Measurements from ENCODE around the gene USP37.

- TF ChIP-seq CTCF (conservative IDR thresholded peaks at IDR 0.05; ENCODE audit: low read depth, low read length) (no peak), EZH2 (IDR thresholded peaks at IDR 0.05; ENCODE audit: borderline replicate concordance, low read depth, low read length, poor library complexity, severe bottlenecking) (no peak)
Observed at GRCh38 chr2:218547511-218547910, 20.6 kb downstream of the USP37 start.

Data from A673 (cell line).